HepG2 (cell line): ENCODE measurements around the gene USP40. TPM values are rescaled to one million over a fixed set of nuclear protein-coding genes. Genes with fewer than 3 reads are reported as not detected.

Source experiments
- ATAC-seq: fragments of 200-7000 bp; cut with Tn5 transposase; 3 replicates; pipeline ENCODE4 v1.9.1; 2020; ENCODE audit warnings: mild to moderate bottlenecking, moderate library complexity
- BruUV-seq: library from RNA; stranded (reverse); fragments of 400-500 nt; replicated peaks from 2 replicates; lab custom pipeline; 2021; lab: Mats Ljungman, UMichigan
- CTCF ChIA-PET: fragments of 300-600 bp; formaldehyde crosslinking; extraction: SDS; loops from one replicate; lab custom pipeline; 2021; ENCODE audit warnings: low total read pairs, inconsistent platforms, low intra/inter-chr PET ratio; lab: Yijun Ruan, JAX
- POLR2A ChIA-PET: fragments of 350-600 bp; sonication (Branson Sonifier 250); formaldehyde crosslinking; loops from one replicate; lab custom pipeline; 2020; ENCODE audit warnings: antibody characterized with exemption, inconsistent platforms; lab: Yijun Ruan, JAX
- DNase-seq: peaks from one replicate; pipeline ENCODE4 v3.0.0-alpha.2; 2015; ENCODE audit warnings: low spot score
- FAIRE-seq: peaks from 3 replicates; lab custom pipeline; 2011; peaks lifted over from hg19 to GRCh38; lab: Jason Lieb, UNC
- H2AFZ ChIP-seq: one replicate; pipeline ENCODE4 v1.6.1; 2011; ENCODE audit warnings: low read length, inconsistent platforms
- H3K27ac ChIP-seq: fragments of 300-600 bp; 3 replicates; pipeline ENCODE4 v1.8.0; 2011; ENCODE audit warnings: mixed run types, mild to moderate bottlenecking, mixed read lengths, low read length, inconsistent platforms; ENCODE audit not compliant: insufficient read depth; ENCODE audit errors: extremely low read length
- H3K27me3 ChIP-seq, 2 experiments: fragments of 200-600 bp in 1 of 2; 2 replicates in 1 of 2; 3 replicates in 1 of 2; pipeline versions ENCODE4 v1.6.0 to v1.8.0; 2011; ENCODE audit warnings: low read length in 2 of 2, mild to moderate bottlenecking in 2 of 2, moderate library complexity in 2 of 2, inconsistent platforms in 1 of 2; ENCODE audit not compliant: insufficient read depth in 2 of 2, control insufficient read depth in 1 of 2
- H3K36me3 ChIP-seq, 2 experiments: fragments of 200-600 bp in 1 of 2; replicated peaks in 1 of 2; 2 replicates in 1 of 2; 3 replicates in 1 of 2; pipeline versions ENCODE4 v1.5.1 to v1.8.0; 2011; ENCODE audit warnings: low read length in 2 of 2, inconsistent platforms in 1 of 2; ENCODE audit not compliant: insufficient read depth in 2 of 2, control insufficient read depth in 1 of 2
- H3K4me1 ChIP-seq: 2 replicates; pipeline ENCODE4 v1.5.1; 2012; ENCODE audit warnings: low read length, inconsistent platforms; ENCODE audit not compliant: insufficient read depth
- H3K4me2 ChIP-seq: 2 replicates; pipeline ENCODE4 v1.6.0; 2011; ENCODE audit warnings: low read depth, low read length, inconsistent platforms
- H3K4me3 ChIP-seq, 3 experiments: fragments of 200-600 bp in 1 of 3; sonication (generic), shearing (Covaris generic) in 1 of 3; replicated peaks in 1 of 3; 2 replicates each; pipeline ENCODE4 v1.5.1; 2011 to 2016; ENCODE audit warnings: low read length in 3 of 3, inconsistent platforms in 2 of 3, low read depth in 2 of 3, mild to moderate bottlenecking in 2 of 3, control low read depth in 1 of 3, mixed read lengths in 1 of 3; ENCODE audit not compliant: insufficient read depth in 1 of 3
- H3K79me2 ChIP-seq: one replicate; pipeline ENCODE4 v1.6.1; 2011; ENCODE audit warnings: low read length, inconsistent platforms; ENCODE audit not compliant: insufficient read depth
- H3K9ac ChIP-seq: 2 replicates; pipeline ENCODE4 v1.6.0; 2011; ENCODE audit warnings: mild to moderate bottlenecking, low read depth, low read length, inconsistent platforms; ENCODE audit not compliant: insufficient read depth
- H3K9me3 ChIP-seq: 2 replicates; pipeline ENCODE4 v1.5.1; 2012; ENCODE audit warnings: mild to moderate bottlenecking, low read length
- H4K20me1 ChIP-seq: 2 replicates; pipeline ENCODE4 v1.6.0; 2011; ENCODE audit warnings: inconsistent platforms, mild to moderate bottlenecking, low read length, moderate library complexity; ENCODE audit not compliant: insufficient read depth
- ETS1 ChIP-seq: sonication (generic); formaldehyde crosslinking; IDR thresholded peaks from 2 replicates; pipeline ENCODE4 v1.4.0; 2020; ENCODE audit warnings: missing genetic modification reagents
- FOXP4 ChIP-seq: sonication (generic); formaldehyde crosslinking; IDR thresholded peaks from 2 replicates; pipeline ENCODE4 v1.4.0; 2020; ENCODE audit warnings: missing genetic modification reagents
- HOXD1 ChIP-seq: sonication (generic); formaldehyde crosslinking; IDR thresholded peaks from 2 replicates; pipeline ENCODE4 v1.5.0; 2020; ENCODE audit warnings: missing genetic modification reagents
- JUND ChIP-seq: sonication (generic); formaldehyde crosslinking; IDR thresholded peaks from 2 replicates; pipeline ENCODE4 v1.8.0; 2022; ENCODE audit warnings: mild to moderate bottlenecking, missing genetic modification reagents
- MLLT10 ChIP-seq: sonication (generic); formaldehyde crosslinking; IDR thresholded peaks from 2 replicates; pipeline ENCODE4 v1.4.0; 2020; ENCODE audit warnings: missing genetic modification reagents
- NFRKB ChIP-seq: fragments of 450-650 bp; IDR thresholded peaks from 2 replicates; pipeline ENCODE4 v1.6.1; 2017
- NR0B2 ChIP-seq: sonication (generic); formaldehyde crosslinking; IDR thresholded peaks from 2 replicates; pipeline ENCODE4 v1.4.0; 2020; ENCODE audit warnings: mild to moderate bottlenecking, missing genetic modification reagents
- ONECUT2 ChIP-seq: sonication (generic); formaldehyde crosslinking; IDR thresholded peaks from 2 replicates; pipeline ENCODE4 v1.4.0; 2020; ENCODE audit warnings: missing genetic modification reagents
- RBM39 ChIP-seq: fragments of 200-400 bp; formaldehyde crosslinking; IDR thresholded peaks from one replicate; pipeline ENCODE4 v1.6.1; 2018; ENCODE audit warnings: antibody characterized with exemption, mild to moderate bottlenecking, low read depth, low read length; ENCODE audit not compliant: poor library complexity, severe bottlenecking
- SRSF9 ChIP-seq: fragments of 200-400 bp; formaldehyde crosslinking; IDR thresholded peaks from 2 replicates; pipeline ENCODE4 v1.6.1; 2018; ENCODE audit warnings: borderline replicate concordance, mild to moderate bottlenecking, low read depth, low read length; ENCODE audit not compliant: insufficient read depth, poor library complexity, severe bottlenecking
- ZMYM2 ChIP-seq: sonication (generic); formaldehyde crosslinking; IDR thresholded peaks from 2 replicates; pipeline ENCODE4 v1.8.0; 2022; ENCODE audit warnings: mild to moderate bottlenecking, missing genetic modification reagents
- ZNF33B ChIP-seq: sonication (generic); formaldehyde crosslinking; IDR thresholded peaks from 2 replicates; pipeline ENCODE4 v1.5.1; 2020; ENCODE audit warnings: mild to moderate bottlenecking, missing genetic modification reagents
- ZNF383 ChIP-seq: sonication (generic); formaldehyde crosslinking; IDR thresholded peaks from 2 replicates; pipeline ENCODE4 v1.4.0; 2020; ENCODE audit warnings: missing genetic modification reagents, mild to moderate bottlenecking, borderline replicate concordance
- ZNF547 ChIP-seq: sonication (generic); formaldehyde crosslinking; IDR thresholded peaks from 2 replicates; pipeline ENCODE4 v1.5.1; 2020; ENCODE audit warnings: mild to moderate bottlenecking, missing genetic modification reagents
- ZNF713 ChIP-seq: sonication (generic); formaldehyde crosslinking; IDR thresholded peaks from 2 replicates; pipeline ENCODE4 v1.4.0; 2020; ENCODE audit warnings: mild to moderate bottlenecking, missing genetic modification reagents
- ZNF780A ChIP-seq: sonication (generic); formaldehyde crosslinking; IDR thresholded peaks from 2 replicates; pipeline ENCODE4 v1.8.0; 2022; ENCODE audit warnings: mild to moderate bottlenecking, missing genetic modification reagents, moderate library complexity
- WGBS: methylation state at CpG from one replicate; pipeline ENCODE4 v1.1.6; 2017; ENCODE audit warnings: low lambda C conversion rate; 5-methylcytosine and 5-hydroxymethylcytosine counted together
- in situ Hi-C: cut with HindIII; loops from 2 replicates; pipeline ENCODE4 v1.10.0; 2017; ENCODE audit warnings: low pct_unique_long_range_greater_than_20kb; ENCODE audit not compliant: extremely low pct_ligation_motif_present
- intact Hi-C: fragments of 100-400 bp; cut with micrococcal nuclease; formaldehyde crosslinking; loops from one replicate; pipeline ENCODE4 v1.10.0; 2022; ENCODE audit not compliant: unreplicated experiment
- polyA plus RNA-seq, 8 experiments: library from polyadenylated mRNA; depleted of rRNA in 3 of 8; stranded (reverse) in 7 of 8; unstranded in 1 of 8; fragments of >200 nt; fragmentation: Illumina TruSeq in 4 of 8; extraction: Trizol in 4 of 8; gene quantifications; 2 replicates each; pipeline versions ENCODE4 v1.2.1 to v1.2.3, GENCODE V29; 2011 to 2016; ENCODE audit warnings: low read depth in 4 of 8, missing spikeins in 1 of 8, mixed read lengths in 1 of 8; ENCODE audit not compliant: insufficient read depth in 1 of 8
- total RNA-seq, 5 experiments: library from RNA; depleted of rRNA; stranded (reverse); fragments of >200 nt; fragmentation: Illumina TruSeq; extraction: Trizol; gene quantifications; 2 replicates each; pipeline ENCODE4 v1.2.3, GENCODE V29; 2016; ENCODE audit warnings: low read depth in 1 of 5

The USP40 gene
- total and polyA plus RNA-seq, 2 of the 13 experiments (the other 11 are each of a cell fraction or from before 2014, with no cell fraction given): 41.0 to 46.3 TPM

GRCh38 chr2:233489143-233489542 is 77.4 kb downstream of the USP40 start:
- no peaks in the 10 kb centered on the region for H3K79me2 ChIP-seq
- POLR2A ChIA-PET: no interaction called here
- TF ChIP-seq NFRKB (no peak), RBM39 (no peak)
- TF ChIP-seq, all 625 proteins: peak for 0
- 90% methylated on average over 10 of the region's 10 CpGs for WGBS
- peaks cover 10 to 62% of the 10 kb centered on the region in 2 experiments for H3K36me3 ChIP-seq
- H3K4me1 ChIP-seq: peaks cover 11% of the 10 kb centered on the region; the same call in 1 of the 2 replicates
- H3K4me3 ChIP-seq: no peak overlapping the region
- DNase-seq: no peak
- no TSS peak for BruUV-seq
- no peaks in the 10 kb centered on the region for H3K27me3 ChIP-seq
- CTCF ChIA-PET: no interaction called here
- in situ Hi-C loops (no loop called here), intact Hi-C loops (no loop called here)
- H2AFZ ChIP-seq: no peak overlapping the region
- FAIRE-seq: no peak
- no peaks in the 10 kb centered on the region for H4K20me1 ChIP-seq
- H3K9ac ChIP-seq: no peak overlapping the region
- no peaks in the 10 kb centered on the region for H3K9me3 ChIP-seq
- ATAC-seq: no peak
- H3K4me2 ChIP-seq: no peak overlapping the region
- H3K27ac ChIP-seq: no peak overlapping the region

GRCh38 chr2:233487748-233488345 is 78.7 kb downstream of the USP40 start:
- in situ Hi-C loops: no loop called here
- Histone ChIP-seq H3K9me3 (no peaks in the 10 kb centered on the region), H3K4me3 (no peak overlapping the region), H2AFZ (no peak overlapping the region), H3K27ac (no peak overlapping the region), H3K79me2 (no peaks in the 10 kb centered on the region), H4K20me1 (no peaks in the 10 kb centered on the region), H3K4me1 (peaks cover 11% of the 10 kb centered on the region; the same call in 1 of the 2 replicates), H3K27me3 (no peaks in the 10 kb centered on the region), H3K4me2 (no peak overlapping the region), H3K9ac (no peak overlapping the region), H3K36me3 (peaks cover 12 to 67% of the 10 kb centered on the region in 2 experiments)
- POLR2A ChIA-PET: no interaction called here
- CTCF ChIA-PET: no interaction called here
- WGBS: 94% methylated on average over 9 of the region's 9 CpGs
- DNase-seq (no peak), FAIRE-seq (no peak), ATAC-seq (no peak)
- no peak for TF ChIP-seq ZNF33B
- TF ChIP-seq NR0B2: no peak
- TF ChIP-seq ZNF780A: no peak
- no peak for TF ChIP-seq ZNF713 (CRISPR knock-in tag)
- no peak for TF ChIP-seq NFRKB
- TF ChIP-seq ZMYM2 (CRISPR knock-in tag): no peak
- no peak for TF ChIP-seq MLLT10
- no peak for TF ChIP-seq ETS1
- no peak for TF ChIP-seq ONECUT2 (CRISPR knock-in tag)
- TF ChIP-seq JUND: no peak
- no peak for TF ChIP-seq HOXD1 (CRISPR knock-in tag)
- TF ChIP-seq FOXP4: no peak
- TF ChIP-seq ZNF547 (CRISPR knock-in tag): no peak
- TF ChIP-seq SRSF9: no peak
- TF ChIP-seq ZNF383 (CRISPR knock-in tag): no peak
- no TSS peak for BruUV-seq
- intact Hi-C loops: no loop called here
